Suppressor macrophage treated with lipopolysaccharide for 1 hour (primary cell): Measurements from ENCODE around the gene HOXD13.

Experiments
- DNase-seq, 3 donors: peaks; one replicate each; pipeline ENCODE4 v3.0.0-alpha.2; 2020 to 2022

Gene HOXD13

DNA sequence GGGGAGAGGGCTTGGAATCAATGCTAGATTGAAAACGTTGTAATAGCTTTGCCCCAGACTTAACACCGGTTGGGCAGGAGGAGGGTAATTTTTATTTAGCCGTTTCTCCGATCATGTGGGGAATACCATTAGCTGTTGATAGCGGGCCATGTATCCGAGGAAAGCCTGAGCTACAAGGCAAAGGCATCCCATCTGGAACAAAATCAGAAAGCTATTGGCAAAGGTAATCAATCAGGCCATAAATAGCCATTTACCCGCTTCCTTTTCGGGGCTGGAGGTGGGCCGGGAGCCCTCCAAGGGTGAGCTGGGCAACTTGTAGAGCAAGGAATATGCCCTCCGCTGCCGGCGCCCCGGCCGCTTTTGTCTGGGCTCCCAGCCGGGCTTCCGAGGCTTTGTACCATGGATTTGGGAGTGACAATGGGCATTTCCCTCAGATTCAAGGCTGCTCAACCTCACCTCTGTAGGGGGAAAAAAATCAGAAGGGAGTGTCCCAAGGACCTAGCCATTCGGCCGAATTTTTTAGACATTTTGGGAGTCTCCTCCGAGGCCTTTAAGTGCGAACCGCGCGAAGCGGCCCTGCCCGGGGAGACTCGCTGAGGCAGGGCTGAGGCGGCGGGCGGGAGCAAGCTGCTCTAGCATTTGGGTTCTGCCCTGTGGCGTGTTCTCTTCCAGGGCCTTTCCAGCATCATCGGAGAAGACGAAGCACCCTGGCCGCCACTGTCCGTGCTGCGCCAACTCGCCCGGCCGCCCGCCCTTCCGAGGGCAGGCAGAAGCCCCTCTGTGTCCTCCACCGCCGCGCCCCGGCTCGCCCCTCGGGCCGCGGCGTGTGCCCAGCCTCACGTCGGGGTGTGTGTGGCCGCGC lies 28.9 kb downstream of the HOXD13 start:
- DNase-seq: no peak

DNA sequence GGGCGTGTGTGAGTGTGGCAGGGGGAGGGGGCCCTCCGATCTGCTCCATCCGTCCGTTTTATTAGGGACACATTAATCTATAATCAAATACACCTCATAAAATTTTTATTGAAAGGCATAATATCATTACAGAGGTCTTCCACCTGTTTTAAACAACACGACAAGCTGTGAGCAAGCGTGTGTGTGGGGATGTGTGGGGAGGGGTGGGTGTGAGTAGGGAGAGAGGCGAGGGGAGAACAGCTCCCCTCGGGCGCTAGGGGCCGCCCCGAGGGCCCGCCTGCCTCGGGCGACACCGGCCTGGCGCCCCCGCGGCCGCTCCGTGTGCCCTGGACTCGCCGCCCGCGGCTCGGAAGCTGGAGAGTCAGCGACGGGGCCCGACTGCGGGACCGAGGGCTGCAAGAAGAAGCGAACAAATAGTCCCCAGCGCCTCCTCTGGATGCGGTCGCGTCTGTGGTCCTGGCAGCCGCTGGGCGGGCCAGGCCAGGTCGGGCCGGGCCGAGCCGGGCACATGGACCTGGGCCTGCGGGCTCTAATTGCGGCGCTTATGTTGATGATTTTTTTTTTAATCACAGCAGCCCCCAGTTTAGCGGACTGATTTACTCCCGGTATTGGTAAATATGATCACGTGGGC lies 29.6 kb downstream of the HOXD13 start:
- DNase-seq: peak in 1 of 3 donors; percentile 38

DNA sequence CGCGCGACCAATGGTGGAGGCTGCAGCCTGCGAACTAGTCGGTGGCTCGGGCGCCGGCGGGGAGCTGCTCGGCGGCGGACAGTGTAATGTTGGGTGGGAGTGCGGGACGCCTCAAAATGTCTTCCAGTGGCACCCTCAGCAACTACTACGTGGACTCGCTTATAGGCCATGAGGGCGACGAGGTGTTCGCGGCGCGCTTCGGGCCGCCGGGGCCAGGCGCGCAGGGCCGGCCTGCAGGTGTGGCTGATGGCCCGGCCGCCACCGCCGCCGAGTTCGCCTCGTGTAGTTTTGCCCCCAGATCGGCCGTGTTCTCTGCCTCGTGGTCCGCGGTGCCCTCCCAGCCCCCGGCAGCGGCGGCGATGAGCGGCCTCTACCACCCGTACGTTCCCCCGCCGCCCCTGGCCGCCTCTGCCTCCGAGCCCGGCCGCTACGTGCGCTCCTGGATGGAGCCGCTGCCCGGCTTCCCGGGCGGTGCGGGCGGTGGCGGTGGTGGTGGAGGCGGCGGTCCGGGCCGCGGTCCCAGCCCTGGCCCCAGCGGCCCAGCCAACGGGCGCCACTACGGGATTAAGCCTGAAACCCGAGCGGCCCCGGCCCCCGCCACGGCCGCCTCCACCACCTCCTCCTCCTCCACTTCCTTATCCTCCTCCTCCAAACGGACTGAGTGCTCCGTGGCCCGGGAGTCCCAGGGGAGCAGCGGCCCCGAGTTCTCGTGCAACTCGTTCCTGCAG lies 30.3 kb downstream of the HOXD13 start, which contains the start of gene HOXD9:
Gene HOXD9, plus strand, starts transcription at position 37 of the 728 bp plus-strand sequence. Its CDS starts 50 bp downstream, at position 87.
- DNase-seq: peak in 2 of 3 donors; percentile 38 to 47

DNA sequence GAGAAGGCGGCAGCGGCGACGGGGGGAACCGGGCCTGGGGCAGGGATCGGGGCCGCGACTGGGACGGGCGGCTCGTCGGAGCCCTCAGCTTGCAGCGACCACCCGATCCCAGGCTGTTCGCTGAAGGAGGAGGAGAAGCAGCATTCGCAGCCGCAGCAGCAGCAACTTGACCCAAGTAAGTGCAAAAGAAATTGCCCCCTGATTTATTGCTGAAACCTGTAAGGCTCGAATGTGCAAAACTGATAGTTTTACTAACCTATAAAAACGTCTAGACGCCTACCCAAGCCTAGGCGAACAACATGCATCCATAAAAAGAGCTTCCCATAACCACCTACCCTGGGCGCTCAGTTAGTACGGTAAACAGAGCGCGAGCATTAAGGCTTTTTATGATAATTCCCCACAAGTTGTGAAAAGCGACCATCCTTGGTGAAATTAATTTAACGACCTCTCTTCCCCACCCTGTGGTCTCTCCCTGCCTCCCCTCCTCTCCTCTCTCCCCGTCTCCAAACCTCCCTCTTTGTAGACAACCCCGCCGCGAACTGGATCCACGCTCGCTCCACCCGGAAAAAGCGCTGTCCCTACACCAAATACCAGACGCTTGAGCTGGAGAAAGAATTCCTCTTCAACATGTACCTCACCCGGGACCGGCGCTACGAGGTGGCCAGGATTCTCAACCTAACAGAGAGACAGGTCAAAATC lies 31.0 kb downstream of the HOXD13 start:
- DNase-seq: no peak

DNA sequence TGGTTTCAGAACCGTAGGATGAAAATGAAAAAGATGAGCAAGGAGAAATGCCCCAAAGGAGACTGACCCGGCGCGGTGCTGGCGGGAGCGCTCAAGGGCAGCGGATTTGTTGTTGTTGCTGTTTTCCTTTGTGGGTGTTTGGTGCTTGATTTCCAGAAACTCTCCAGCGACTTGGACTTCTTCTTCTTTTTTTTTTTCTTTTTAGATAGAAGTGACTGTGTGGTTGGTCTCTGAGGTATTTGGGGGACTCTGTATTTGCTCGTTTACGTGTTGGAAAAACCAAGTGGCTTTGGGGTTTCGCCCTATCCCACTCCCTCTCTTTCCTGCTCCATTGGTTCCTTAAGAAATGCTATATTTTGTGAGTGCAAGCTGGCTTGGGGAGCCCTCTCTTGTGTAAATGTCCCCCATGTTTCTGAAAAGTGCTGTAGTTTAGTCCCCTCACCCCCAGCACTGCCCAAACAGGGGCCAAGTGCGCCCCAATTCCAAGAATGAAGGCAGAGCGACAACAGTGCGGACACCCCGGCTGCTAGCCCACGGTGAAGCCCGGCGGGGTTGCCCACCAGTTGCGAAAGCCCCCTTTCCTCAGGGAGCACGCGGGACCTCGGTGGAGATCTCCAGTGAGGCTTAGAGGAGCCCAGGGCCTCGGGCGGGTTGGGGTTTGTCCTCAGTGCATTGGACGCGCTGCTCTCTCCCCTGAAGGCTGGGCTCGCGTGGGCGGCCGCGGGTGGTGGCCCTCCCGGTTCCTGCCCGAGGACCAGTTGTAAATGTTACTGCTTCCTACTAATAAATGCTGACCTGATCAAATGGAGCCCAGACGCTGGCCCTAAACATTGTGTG lies 31.8 kb downstream of the HOXD13 start:
- DNase-seq: no peak

DNA sequence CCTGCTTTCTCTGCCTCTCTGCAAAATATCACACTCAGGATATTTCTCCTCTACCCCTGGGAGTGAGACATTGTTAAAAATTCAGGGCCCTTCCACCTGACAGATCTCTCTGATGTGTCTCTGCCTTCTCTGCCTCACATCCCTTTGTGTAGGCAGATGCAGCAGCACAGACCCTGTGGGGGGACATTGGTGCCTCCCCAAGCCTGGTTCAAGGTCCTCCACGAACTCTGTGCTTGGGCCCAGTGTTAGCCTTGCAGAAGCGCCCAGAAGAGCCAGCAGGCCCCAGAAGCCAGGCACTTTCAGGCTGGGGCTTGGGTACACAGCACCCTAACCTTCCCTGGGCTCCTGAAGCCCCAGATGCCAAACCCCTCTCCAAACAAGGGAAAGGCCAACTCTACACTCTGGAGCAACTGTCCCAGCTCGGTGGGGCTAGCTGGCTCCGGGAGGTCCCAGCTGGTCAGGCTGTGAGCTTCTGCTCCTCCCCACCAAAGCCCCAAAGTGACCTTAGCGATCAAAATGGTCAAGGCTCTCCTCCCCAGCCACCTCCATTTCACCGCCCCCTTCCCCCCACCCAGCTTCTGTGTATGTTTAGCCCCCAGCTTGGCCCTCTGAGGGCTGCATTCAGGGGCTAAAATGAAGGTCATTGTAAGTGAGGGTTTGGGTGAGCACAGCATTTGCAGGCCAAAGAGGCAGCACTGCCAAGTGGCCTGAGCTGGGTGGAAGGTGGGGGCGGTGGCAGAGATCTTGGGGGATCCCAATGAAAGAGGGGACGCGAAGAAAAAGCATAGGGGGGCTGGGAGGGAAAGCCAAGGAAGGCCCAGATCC lies 32.6 kb downstream of the HOXD13 start:
- DNase-seq: no peak

DNA sequence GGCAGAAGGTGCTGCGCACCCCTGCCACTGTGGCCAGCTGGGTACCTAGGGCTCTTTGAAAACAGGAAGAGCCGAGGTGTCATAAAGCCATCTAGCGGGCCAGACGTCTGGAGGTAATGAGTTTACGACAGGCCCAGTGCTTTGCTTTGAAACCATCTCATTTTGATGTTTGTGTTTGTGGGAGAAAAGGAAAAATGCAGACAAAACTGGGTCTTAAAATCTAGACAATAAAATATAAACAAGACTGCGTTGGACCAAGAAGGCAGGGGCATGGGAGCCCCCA lies 33.2 kb downstream of the HOXD13 start:
- DNase-seq: no peak

DNA sequence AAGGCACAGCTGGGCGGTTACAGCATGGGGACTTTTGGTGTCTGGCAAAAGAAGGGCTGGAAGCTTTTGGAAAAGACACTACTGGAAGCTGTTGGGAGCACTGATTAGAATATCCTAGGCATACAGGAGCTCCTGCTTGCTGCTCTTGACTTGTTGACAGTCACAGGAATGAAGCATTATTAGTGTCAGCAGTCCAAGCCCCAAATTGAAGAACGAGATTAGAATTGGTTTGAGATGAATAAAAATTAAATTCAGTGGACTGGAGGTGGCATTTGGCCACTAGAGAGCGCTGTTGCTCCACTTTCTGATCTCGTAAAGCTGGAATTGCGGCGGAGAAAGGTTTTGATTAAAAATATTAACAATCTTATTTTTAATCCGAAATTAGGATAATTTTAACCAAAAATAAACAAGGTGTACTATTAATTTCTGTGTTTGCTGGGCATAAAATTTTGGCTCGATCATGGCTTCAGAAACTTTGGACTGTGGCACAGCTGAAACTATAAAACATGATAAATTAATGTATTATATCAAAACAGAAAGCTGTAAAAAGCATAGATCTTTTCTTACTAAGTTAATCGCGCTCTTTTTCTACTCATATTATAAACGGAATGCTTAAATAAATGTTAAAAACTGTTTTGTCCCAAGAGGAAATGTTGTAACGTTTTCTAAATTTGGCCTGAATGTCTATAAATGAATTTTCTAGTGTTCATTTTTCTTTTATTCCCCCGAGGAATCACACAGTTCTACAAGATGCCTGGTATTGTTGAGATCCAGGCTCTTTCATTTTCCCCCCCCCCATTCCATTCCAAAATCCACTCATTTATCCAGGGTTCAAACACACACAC lies 34.6 kb downstream of the HOXD13 start:
- DNase-seq: peak; percentile 80 to 87 (median 86)

DNA sequence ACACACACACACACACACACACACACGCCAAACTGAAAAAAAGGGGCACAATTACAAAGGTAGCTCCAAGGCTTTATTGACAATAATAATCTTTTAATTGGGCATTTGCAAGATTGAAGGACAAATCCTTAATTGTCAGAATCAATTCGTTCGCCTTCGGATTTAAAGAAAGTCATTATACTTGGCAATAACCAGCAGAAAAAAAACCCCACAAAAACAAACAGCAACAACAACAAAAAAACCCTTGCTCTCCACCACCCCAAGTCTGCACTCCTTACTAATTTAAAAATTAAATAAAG lies 35.2 kb downstream of the HOXD13 start:
- DNase-seq: no peak

DNA sequence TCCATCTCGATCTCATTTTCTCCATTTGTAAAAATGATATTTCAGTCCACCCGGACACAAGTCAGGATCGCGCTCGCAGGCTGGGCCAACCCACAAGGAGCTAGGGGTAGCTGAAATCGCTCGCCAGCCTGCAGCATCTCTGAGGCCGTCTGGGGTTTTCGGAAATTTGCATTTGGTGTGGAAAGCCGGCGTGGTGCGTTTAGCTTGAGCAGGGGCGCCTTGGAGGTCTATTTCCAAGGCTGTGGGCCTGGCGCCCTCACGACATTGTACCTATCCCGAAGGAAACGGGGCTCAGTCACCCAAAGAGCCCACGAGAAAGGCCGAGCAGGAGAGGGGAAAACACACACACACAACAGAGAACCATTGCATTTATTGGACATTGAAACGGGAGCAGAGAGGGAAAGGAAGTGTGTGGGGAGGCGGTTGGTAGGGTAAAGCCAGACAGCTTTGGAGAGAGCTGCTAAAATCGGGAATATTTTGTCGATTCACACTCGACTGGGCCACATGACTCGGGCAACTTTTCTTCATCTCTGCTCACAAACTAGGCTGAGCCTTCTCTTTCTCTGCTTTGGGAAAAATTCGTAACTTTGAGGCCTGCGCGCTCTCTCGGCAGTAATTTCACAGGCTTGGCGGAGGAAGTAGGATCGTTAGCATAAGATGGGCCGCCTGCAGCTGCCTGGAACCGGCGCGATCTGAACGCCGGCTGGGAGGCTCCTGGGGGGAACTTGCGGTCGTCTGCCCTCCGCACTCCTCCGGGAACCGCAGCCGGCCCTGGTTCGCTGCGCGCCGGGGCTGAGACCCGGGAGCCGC lies 35.9 kb downstream of the HOXD13 start:
- DNase-seq: no peak

DNA sequence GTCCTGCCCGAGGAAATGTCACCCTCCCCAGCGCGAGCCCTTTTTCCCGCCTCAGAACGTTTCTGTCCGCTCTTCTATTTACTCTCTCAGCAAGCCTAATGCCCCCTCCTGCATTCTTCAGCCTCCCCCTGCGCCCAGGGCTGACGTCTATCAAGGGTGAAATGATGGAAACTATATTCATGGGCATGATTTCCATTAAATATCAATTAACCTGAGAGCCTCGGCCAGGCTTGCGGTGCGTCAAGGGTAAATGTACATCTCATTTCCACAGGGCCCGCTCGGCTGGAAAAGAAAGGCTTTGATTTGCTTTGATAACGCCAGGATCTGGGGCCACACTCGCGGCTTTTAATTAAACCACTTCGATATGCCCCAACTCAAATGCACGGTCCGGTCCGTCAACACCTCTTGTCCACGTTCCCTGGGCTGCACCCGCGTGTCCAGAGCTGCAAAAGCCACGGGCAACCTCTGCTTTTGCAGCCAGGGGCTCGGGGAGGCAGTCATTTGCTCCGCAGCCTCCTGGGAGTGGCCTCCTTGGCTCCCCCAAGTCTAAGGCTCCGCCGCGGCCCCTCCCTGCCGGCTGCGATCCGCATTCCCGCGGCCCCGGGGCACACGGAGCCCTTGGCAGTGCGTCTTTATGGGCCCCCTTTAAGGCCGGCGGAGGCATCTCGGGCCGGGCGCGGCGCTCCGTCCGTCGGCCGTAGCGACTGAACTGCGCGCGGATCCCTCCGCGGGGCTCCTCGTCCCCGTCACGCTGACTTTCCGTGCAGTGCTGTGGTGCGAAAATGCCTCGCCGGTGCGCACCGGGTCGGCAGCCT lies 36.7 kb downstream of the HOXD13 start, which contains the start of gene HOXD8:
Gene HOXD8, plus strand, starts transcription at position 724 of the 815 bp plus-strand sequence. CDS start 662 bp downstream, outside the sequence.
- peak; percentile 41 to 69 (median 49) for DNase-seq

DNA sequence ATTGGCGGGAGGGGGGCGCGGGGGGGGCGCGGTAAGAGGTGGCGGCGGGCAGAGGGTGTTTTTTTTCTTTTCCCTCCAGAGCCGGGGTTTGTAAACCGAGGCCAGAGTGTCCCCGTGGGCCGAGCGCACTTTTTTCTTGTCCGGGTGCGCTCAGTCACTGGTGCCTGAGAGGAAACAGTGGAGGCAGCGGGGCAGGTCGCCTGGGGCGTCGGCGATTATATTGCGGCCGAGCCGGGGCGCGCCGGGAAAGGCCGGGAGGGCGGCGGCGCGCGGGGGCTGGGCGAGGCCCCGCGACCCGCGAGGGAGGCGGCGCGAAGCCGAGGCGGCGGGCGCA lies 37.3 kb downstream of the HOXD13 start:
- DNase-seq: no peak

DNA sequence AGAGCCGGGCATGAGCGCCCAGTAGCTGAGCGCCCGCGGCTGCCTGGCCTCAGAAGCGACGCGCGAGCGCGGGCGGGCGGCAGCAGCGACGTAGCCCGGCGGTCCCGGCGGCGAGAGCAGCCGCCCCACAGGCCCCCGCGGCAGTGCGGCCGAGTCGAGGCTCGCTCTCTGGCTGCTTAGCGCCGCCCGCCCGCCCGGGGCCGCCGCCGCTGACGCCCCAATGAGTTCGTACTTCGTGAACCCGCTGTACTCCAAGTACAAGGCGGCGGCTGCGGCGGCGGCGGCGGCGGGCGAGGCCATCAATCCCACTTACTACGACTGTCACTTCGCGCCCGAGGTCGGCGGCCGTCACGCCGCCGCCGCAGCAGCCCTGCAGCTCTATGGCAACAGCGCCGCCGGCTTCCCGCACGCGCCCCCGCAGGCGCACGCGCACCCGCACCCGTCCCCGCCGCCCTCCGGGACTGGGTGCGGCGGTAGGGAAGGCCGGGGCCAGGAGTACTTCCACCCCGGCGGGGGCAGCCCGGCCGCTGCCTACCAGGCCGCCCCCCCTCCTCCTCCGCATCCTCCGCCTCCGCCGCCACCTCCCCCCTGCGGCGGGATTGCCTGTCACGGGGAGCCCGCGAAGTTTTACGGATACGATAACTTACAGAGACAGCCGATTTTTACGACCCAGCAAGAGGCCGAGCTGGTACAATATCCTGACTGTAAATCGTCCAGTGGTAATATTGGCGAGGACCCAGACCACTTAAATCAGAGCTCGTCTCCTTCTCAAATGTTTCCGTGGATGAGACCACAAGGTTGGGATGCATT lies 37.8 kb downstream of the HOXD13 start:
- peak in 2 of 3 donors; percentile 49 to 59 for DNase-seq

DNA sequence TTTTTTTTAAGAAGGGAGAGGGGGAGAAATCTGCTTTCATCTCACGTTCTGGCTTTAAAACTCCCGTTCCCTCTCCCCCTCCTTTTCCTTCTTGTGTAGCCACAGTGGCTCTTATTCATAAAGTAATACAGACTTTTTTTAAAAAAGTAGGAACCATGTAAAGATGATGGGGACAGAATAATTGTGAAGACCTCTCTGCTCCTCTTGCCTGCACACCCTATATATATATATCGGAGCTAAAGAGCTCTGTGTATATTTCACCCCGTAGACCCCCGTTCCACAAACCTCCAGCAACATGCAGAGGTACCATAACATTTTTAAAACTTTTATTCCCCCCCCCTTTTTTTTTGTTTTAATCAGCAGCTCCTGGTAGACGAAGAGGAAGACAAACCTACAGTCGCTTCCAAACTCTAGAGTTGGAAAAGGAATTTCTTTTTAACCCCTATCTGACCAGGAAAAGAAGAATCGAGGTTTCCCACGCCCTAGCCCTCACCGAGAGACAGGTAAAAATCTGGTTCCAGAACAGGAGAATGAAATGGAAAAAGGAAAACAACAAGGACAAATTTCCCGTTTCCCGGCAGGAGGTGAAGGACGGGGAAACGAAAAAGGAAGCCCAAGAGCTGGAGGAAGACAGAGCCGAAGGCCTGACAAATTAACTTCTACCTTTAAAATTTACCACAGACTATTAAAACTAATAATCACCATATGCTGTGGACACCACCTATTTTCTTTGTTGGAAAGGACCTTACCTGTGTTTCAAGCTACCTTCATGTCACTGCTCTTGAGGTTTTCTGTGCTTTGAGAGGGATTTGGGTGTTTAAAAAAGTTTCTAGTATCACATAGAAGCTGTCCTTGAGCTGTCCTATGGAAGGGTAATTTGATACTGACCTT lies 38.7 kb downstream of the HOXD13 start:
- no peak for DNase-seq

DNA sequence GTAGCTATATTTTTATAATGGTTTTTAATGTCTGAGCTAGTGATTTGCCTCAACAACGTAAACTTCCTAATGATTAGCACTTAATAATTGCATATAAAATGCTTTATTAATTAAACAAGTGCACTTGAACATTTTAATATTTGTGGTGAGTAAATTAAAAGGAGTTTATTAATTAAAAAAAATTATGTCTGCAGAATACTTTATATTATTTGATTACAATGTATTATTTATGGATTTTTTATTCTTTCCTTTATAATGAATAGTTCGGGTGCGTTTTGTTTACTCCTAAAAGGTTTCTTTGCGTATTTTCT lies 39.3 kb downstream of the HOXD13 start:
- DNase-seq: no peak

DNA sequence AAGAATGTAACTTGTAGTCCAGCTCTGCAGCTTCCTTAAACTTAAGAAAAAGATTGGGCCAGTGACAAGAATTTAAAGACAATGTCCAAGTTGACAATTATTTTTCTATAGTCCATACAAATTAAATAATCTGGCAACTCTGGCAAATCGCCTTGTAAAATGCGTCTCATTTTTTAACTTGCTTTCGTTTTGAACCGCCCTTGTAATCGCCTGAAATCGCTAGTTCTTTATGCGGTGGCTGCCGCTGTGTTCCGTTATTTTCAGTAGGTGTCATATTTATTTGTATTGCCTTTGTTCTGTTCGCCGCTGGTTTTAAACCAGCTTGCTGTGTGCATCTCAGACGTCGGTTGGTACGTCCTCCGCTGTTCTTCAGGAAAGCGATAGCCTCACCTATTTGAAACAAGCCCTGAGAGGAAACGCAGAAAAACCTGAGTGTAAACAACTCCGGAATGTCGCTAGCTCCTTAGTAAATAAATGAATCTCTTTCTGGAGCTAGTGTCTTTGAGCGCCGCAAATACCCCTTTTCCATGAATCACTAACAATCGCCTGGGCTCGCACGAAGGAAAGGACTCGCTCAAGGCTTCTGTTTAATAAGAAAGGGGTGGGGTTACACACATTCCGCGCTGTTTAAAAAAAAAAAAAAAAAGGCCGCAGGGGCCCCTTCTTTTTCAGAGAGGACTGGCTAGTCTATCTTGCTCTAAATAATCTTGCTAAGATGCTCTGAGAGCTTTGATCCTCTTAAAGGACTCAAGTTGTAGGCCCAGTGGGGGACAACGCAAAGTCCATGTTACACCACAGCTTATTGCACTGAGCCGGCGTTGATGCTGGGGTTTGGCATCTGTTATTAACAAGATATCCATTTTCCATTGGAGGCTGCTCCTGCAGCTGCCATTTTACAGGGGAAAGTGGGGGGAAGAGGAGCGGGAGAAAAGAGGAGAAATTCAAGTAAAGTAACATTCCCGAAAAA lies 40.0 kb downstream of the HOXD13 start:
- peak; percentile 38 to 49 (median 45) for DNase-seq
